ENCODE data around the gene ZNF184. TPM values are rescaled to one million over a fixed set of nuclear protein-coding genes. Genes with fewer than 3 reads are reported as not detected.

The ZNF184 gene
- total and polyA plus RNA-seq, 12 donors: 1.3 to 5.5 (median 3.3) TPM

DNA sequence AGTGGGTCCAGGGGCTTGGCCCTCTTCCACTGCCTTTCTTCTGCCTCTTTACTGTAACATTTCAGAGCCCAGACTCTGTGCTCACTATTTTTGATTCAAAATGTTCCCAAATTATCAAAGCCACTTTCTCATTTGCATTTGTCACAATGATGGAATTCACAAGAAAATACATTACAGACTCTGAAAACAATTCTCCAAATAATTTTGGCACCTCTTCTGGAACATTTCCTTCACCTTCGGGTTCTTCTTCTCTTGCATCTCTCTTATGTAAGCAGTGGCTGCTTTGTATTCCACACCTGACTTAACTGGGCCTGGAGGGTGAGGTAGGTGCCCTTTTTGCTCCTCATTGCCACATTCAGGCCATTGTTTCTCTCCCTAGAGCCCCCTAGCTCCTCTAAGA, 30.0 kb downstream of the ZNF184 start:
- 85 to 94% methylated on average over 1 of the region's 1 CpG for WGBS, 2 donors
- no peaks in the 10 kb centered on the region for H3K27me3 ChIP-seq
- H3K4me1 ChIP-seq: no peaks in the 10 kb centered on the region
- H3K4me3 ChIP-seq: no peak overlapping the region
- peaks cover 0 to 90% (median 16%) of the 10 kb centered on the region in 11 donors for H3K9me3 ChIP-seq
- H3K27ac ChIP-seq: no peak overlapping the region
- intact Hi-C loops (cut with DNase I): no loop called here
- TF ChIP-seq CTCF (IDR thresholded peaks at IDR 0.05): no peak
- DNase-seq (no peak), ATAC-seq (no peak)
- peaks cover 0 to 8% (median 0%) of the 10 kb centered on the region in 9 donors for H3K36me3 ChIP-seq

- Histone ChIP-seq H3K27me3 (no peaks in the 10 kb centered on the region), H3K4me3 (no peak overlapping the region), H3K9me3 (peaks cover 0 to 88% (median 7%) of the 10 kb centered on the region in 11 donors), H3K27ac (no peak overlapping the region), H3K4me1 (no peaks in the 10 kb centered on the region), H3K36me3 (no peaks in the 10 kb centered on the region)
- ATAC-seq (no peak), DNase-seq (no peak)
- TF ChIP-seq CTCF (IDR thresholded peaks at IDR 0.05): no peak
- WGBS, 2 donors: 96 to 97% methylated on average over 3 of the region's 3 CpGs
- intact Hi-C loops (cut with DNase I): no loop called here
Observed at GRCh38 chr6:27441001-27441400, 31.9 kb downstream of the ZNF184 start.

- Histone ChIP-seq H3K9me3 (peaks cover 0 to 87% (median 1%) of the 10 kb centered on the region in 11 donors), H3K27ac (no peak overlapping the region), H3K4me3 (no peak overlapping the region), H3K27me3 (no peaks in the 10 kb centered on the region), H3K36me3 (no peaks in the 10 kb centered on the region), H3K4me1 (no peaks in the 10 kb centered on the region)
- intact Hi-C loops (cut with DNase I): no loop called here
- DNase-seq: no peak
- TF ChIP-seq CTCF (IDR thresholded peaks at IDR 0.05): no peak
- 93 to 97% methylated on average over 4 of the region's 4 CpGs for WGBS, 2 donors
- ATAC-seq: no peak
Observed at GRCh38 chr6:27439371-27439770, 33.5 kb downstream of the ZNF184 start.

DNA sequence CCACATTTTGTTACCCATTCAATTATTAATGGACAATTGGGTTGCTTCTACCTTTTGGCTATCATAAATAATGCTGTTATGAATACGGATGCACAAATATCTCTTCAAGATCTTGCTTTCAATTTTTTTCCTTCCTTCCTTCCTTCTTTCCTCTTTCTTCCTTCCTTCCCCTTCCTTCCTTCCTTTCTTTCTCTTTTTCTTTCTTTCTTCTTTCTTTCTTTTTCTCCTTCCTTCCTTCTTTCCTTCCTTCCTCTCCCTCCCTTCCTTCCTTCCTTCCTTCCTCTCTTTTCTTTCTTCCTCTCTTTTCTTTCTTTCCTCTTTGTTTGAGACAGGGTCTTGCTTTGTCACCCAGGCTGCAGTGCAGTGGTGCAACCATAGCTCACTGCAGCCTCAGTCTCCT, 39.2 kb downstream of the ZNF184 start:
- intact Hi-C loops (cut with DNase I): no loop called here
- Histone ChIP-seq H3K4me3 (no peak overlapping the region), H3K27ac (no peak overlapping the region), H3K27me3 (no peaks in the 10 kb centered on the region), H3K4me1 (no peaks in the 10 kb centered on the region), H3K36me3 (no peaks in the 10 kb centered on the region), H3K9me3 (peaks cover 0 to 59% (median 4%) of the 10 kb centered on the region in 11 donors)
- ATAC-seq (no peak), DNase-seq (no peak)
- TF ChIP-seq CTCF (IDR thresholded peaks at IDR 0.05): no peak
- WGBS, 2 donors: 87 to 88% methylated on average over 1 of the region's 1 CpG
